ENCODE measurements around the gene NAT10. TPM values are rescaled to one million over a fixed set of nuclear protein-coding genes. Genes with fewer than 3 reads are reported as not detected.

The NAT10 gene
- total RNA-seq, 2 donors from 2014 or later, result 22.6 to 38.2 TPM

GRCh38 chr11:34120651-34121050 lies 15.2 kb downstream of the NAT10 start:
- DNase-seq (no peak), ATAC-seq (no peak)
- H3K27me3 ChIP-seq, result no peaks in the 10 kb centered on the region
- H3K9me3 ChIP-seq, result no peaks in the 10 kb centered on the region
- 90 to 99% methylated on average over 4 of the region's 4 CpGs for WGBS, 2 donors
- intact Hi-C loops (cut with DNase I), result no loop called here
- no peaks in the 10 kb centered on the region for H3K4me1 ChIP-seq
- no peak overlapping the region for H3K4me3 ChIP-seq
- no peak overlapping the region for H3K27ac ChIP-seq
- peaks cover 17 to 57% of the 10 kb centered on the region in 2 donors for H3K36me3 ChIP-seq (replicated peaks in 1 of 2; ENCODE audit: insufficient read depth in 1 of 2, low read depth in 2 of 2)
- TF ChIP-seq CTCF (IDR thresholded peaks at IDR 0.05) (no peak), POLR2A (IDR thresholded peaks at IDR 0.05) (no peak)

- Histone ChIP-seq H3K4me3 (no peak overlapping the region), H3K36me3 (replicated peaks in 1 of 2; ENCODE audit: insufficient read depth in 1 of 2, low read depth in 2 of 2) (peaks cover 10 to 50% of the 10 kb centered on the region in 2 donors), H3K27me3 (no peaks in the 10 kb centered on the region), H3K27ac (no peak overlapping the region), H3K4me1 (no peaks in the 10 kb centered on the region), H3K9me3 (no peaks in the 10 kb centered on the region)
- DNase-seq (no peak), ATAC-seq (no peak)
- WGBS, 2 donors, result 82% methylated on average over 4 of the region's 4 CpGs
- TF ChIP-seq CTCF (IDR thresholded peaks at IDR 0.05), result no peak
- no peak for TF ChIP-seq POLR2A (IDR thresholded peaks at IDR 0.05)
- intact Hi-C loops (cut with DNase I), result no loop called here
Measured at GRCh38 chr11:34124885-34125668, 19.6 kb downstream of the NAT10 start.

GRCh38 chr11:34126959-34127848 lies 21.8 kb downstream of the NAT10 start:
- 88 to 90% methylated on average over 12 of the region's 12 CpGs for WGBS, 2 donors
- TF ChIP-seq CTCF (IDR thresholded peaks at IDR 0.05) (no peak), POLR2A (IDR thresholded peaks at IDR 0.05) (no peak)
- no peaks in the 10 kb centered on the region for H3K9me3 ChIP-seq
- DNase-seq, result no peak
- H3K4me3 ChIP-seq, result no peak overlapping the region
- no peak for ATAC-seq
- no peaks in the 10 kb centered on the region for H3K4me1 ChIP-seq
- intact Hi-C loops (cut with DNase I), result no loop called here
- H3K27ac ChIP-seq, result no peak overlapping the region
- H3K27me3 ChIP-seq, result no peaks in the 10 kb centered on the region
- peaks cover 6 to 48% of the 10 kb centered on the region in 2 donors for H3K36me3 ChIP-seq (replicated peaks in 1 of 2; ENCODE audit: insufficient read depth in 1 of 2, low read depth in 2 of 2)

- DNase-seq (no peak), ATAC-seq (no peak)
- H3K27me3 ChIP-seq, result no peaks in the 10 kb centered on the region
- H3K4me1 ChIP-seq, result no peaks in the 10 kb centered on the region
- TF ChIP-seq CTCF (IDR thresholded peaks at IDR 0.05) (no peak), POLR2A (IDR thresholded peaks at IDR 0.05) (no peak)
- 97 to 99% methylated on average over 3 of the region's 3 CpGs for WGBS, 2 donors
- intact Hi-C loops (cut with DNase I), result no loop called here
- no peak overlapping the region for H3K27ac ChIP-seq
- peaks cover 0 to 44% of the 10 kb centered on the region in 2 donors for H3K36me3 ChIP-seq (replicated peaks in 1 of 2; ENCODE audit: insufficient read depth in 1 of 2, low read depth in 2 of 2)
- H3K4me3 ChIP-seq, result no peak overlapping the region
- H3K9me3 ChIP-seq, result no peaks in the 10 kb centered on the region
Measured at GRCh38 chr11:34128824-34129223, 23.4 kb downstream of the NAT10 start.
